Trophoblast cell (in vitro differentiated cells and primary cell): Measurements from ENCODE around the gene TMEM121.
"Not testable (repeated sequence)": the region's sequence is repeated elsewhere in the genome, so short reads cannot be mapped to it uniquely, and the experiment has no call there.

Experiments
- DNase-seq, 2 donors: peaks; one replicate each; pipeline ENCODE4 v3.0.0-alpha.2; 2016
- H2AFZ ChIP-seq: 2 replicates; pipeline ENCODE4 v1.6.1; 2013; ENCODE audit warnings: low read length, moderate library complexity, mild to moderate bottlenecking; ENCODE audit not compliant: insufficient read depth, poor library complexity
- H2AK5ac ChIP-seq: 2 replicates; pipeline ENCODE4 v1.6.1; 2013; ENCODE audit warnings: mild to moderate bottlenecking, low read length
- H2BK120ac ChIP-seq: 2 replicates; pipeline ENCODE4 v1.6.1; 2013; ENCODE audit warnings: low read length, mild to moderate bottlenecking, moderate library complexity; ENCODE audit not compliant: insufficient read depth, poor library complexity
- H2BK12ac ChIP-seq: 2 replicates; pipeline ENCODE4 v1.6.1; 2013; ENCODE audit warnings: mild to moderate bottlenecking, low read length, moderate library complexity
- H2BK5ac ChIP-seq: 2 replicates; pipeline ENCODE4 v1.6.1; 2013; ENCODE audit warnings: low read length, low read depth, moderate library complexity, mild to moderate bottlenecking; ENCODE audit not compliant: poor library complexity
- H3K14ac ChIP-seq: 2 replicates; pipeline ENCODE4 v1.6.1; 2013; ENCODE audit warnings: mild to moderate bottlenecking, low read length
- H3K18ac ChIP-seq: 2 replicates; pipeline ENCODE4 v1.6.1; 2013; ENCODE audit warnings: mild to moderate bottlenecking, low read length
- H3K23ac ChIP-seq: 2 replicates; pipeline ENCODE4 v1.6.1; 2013; ENCODE audit warnings: low read length
- H3K27ac ChIP-seq: 2 replicates; pipeline ENCODE4 v1.5.1; 2013; ENCODE audit warnings: low read depth, mild to moderate bottlenecking, inconsistent platforms, low read length, moderate library complexity
- H3K27me3 ChIP-seq: 2 replicates; pipeline ENCODE4 v1.6.1; 2013; ENCODE audit warnings: inconsistent platforms, mild to moderate bottlenecking, low read length, moderate library complexity; ENCODE audit not compliant: insufficient read depth
- H3K36me3 ChIP-seq, 2 experiments: 1 replicate in 1 of 2; 2 replicates in 1 of 2; pipeline ENCODE4 v1.6.1; 2013; ENCODE audit warnings: low read length in 2 of 2, mild to moderate bottlenecking in 2 of 2, moderate library complexity in 1 of 2; ENCODE audit not compliant: insufficient read depth in 2 of 2, control insufficient read depth in 1 of 2
- H3K4ac ChIP-seq: 2 replicates; pipeline ENCODE4 v1.6.1; 2013; ENCODE audit warnings: low read depth, mild to moderate bottlenecking, low read length, moderate library complexity
- H3K4me1 ChIP-seq, 2 experiments: 1 replicate in 1 of 2; 2 replicates in 1 of 2; pipeline ENCODE4 v1.6.1; 2013; ENCODE audit warnings: low read length in 2 of 2, mild to moderate bottlenecking in 2 of 2, moderate library complexity in 1 of 2; ENCODE audit not compliant: insufficient read depth in 2 of 2, control insufficient read depth in 1 of 2
- H3K4me2 ChIP-seq: 2 replicates; pipeline ENCODE4 v1.6.1; 2013; ENCODE audit warnings: inconsistent platforms, mild to moderate bottlenecking, low read length, moderate library complexity
- H3K4me3 ChIP-seq: 2 replicates; pipeline ENCODE4 v1.5.1; 2013; ENCODE audit warnings: mild to moderate bottlenecking, low read depth, low read length, inconsistent platforms
- H3K79me1 ChIP-seq: one replicate; pipeline ENCODE4 v1.6.1; 2013; ENCODE audit warnings: low read length
- H3K79me2 ChIP-seq: 2 replicates; pipeline ENCODE4 v1.6.1; 2013; ENCODE audit warnings: low read length, mild to moderate bottlenecking; ENCODE audit not compliant: control insufficient read depth, insufficient read depth, poor library complexity
- H3K9ac ChIP-seq: 2 replicates; pipeline ENCODE4 v1.6.1; 2013; ENCODE audit warnings: mild to moderate bottlenecking, low read length
- H3K9me3 ChIP-seq: 2 replicates; pipeline ENCODE4 v1.6.1; 2013; ENCODE audit warnings: low read depth, mild to moderate bottlenecking, control low read depth, inconsistent platforms, low read length; ENCODE audit not compliant: insufficient read depth
- H4K12ac ChIP-seq: 2 replicates; pipeline ENCODE4 v1.6.1; 2013; ENCODE audit warnings: low read depth, mild to moderate bottlenecking, low read length, moderate library complexity
- H4K8ac ChIP-seq: 2 replicates; pipeline ENCODE4 v1.6.1; 2013; ENCODE audit warnings: low read depth, mild to moderate bottlenecking, low read length, moderate library complexity
- H4K91ac ChIP-seq: one replicate; pipeline ENCODE4 v1.6.1; 2013; ENCODE audit warnings: low read depth, mild to moderate bottlenecking, low read length, moderate library complexity
- WGBS: extraction: QIAGEN DNeasy Blood & Tissue Kit; methylation state at CpG from one replicate; pipeline ENCODE4 v1.1.7; 2013; ENCODE audit warnings: missing lambda C conversion rate; ENCODE audit not compliant: insufficient read length, insufficient coverage; ENCODE audit errors: extremely low coverage; 5-methylcytosine and 5-hydroxymethylcytosine counted together

Gene TMEM121

GRCh38 chr14:105577314-105577861, 51.0 kb downstream of the TMEM121 start:
- Histone ChIP-seq H3K79me1 (no peaks in the 10 kb centered on the region), H4K8ac (no peak overlapping the region), H3K27ac (no peak overlapping the region), H2AFZ (no peak overlapping the region), H2BK120ac (no peak overlapping the region), H2AK5ac (no peak overlapping the region), H3K4me1 (no peaks in the 10 kb centered on the region), H4K91ac (no peak overlapping the region), H3K9ac (no peak overlapping the region), H3K4me2 (no peak overlapping the region), H3K4ac (no peak overlapping the region), H3K9me3 (peaks cover 16% of the 10 kb centered on the region), H3K14ac (no peak overlapping the region), H3K36me3 (no peaks in the 10 kb centered on the region), H2BK5ac (no peak overlapping the region), H4K12ac (no peak overlapping the region), H2BK12ac (no peak overlapping the region), H3K27me3 (no peaks in the 10 kb centered on the region), H3K18ac (no peak overlapping the region), H3K4me3 (no peak overlapping the region), H3K23ac (no peak overlapping the region), H3K79me2 (no peaks in the 10 kb centered on the region)
- DNase-seq = no peak
- WGBS = no CpG with 5 or more reads among the region's 14 CpGs

GRCh38 chr14:105578070-105578469, 51.7 kb downstream of the TMEM121 start:
- H3K79me1 ChIP-seq = no peaks in the 10 kb centered on the region
- no peak overlapping the region for H3K14ac ChIP-seq
- DNase-seq = no peak
- no peak overlapping the region for H3K18ac ChIP-seq
- H3K4me3 ChIP-seq = no peak overlapping the region
- no peak overlapping the region for H3K4me2 ChIP-seq
- no peak overlapping the region for H3K4ac ChIP-seq
- no peak overlapping the region for H3K9ac ChIP-seq
- no peaks in the 10 kb centered on the region for H3K36me3 ChIP-seq
- no peak overlapping the region for H3K27ac ChIP-seq
- no peak overlapping the region for H2BK5ac ChIP-seq
- H4K91ac ChIP-seq = no peak overlapping the region
- H2AK5ac ChIP-seq = no peak overlapping the region
- no peaks in the 10 kb centered on the region for H3K27me3 ChIP-seq
- no peaks in the 10 kb centered on the region for H3K4me1 ChIP-seq
- H3K9me3 ChIP-seq = peaks cover 21% of the 10 kb centered on the region
- no peak overlapping the region for H4K12ac ChIP-seq
- H2BK120ac ChIP-seq = no peak overlapping the region
- H2BK12ac ChIP-seq = no peak overlapping the region
- no peak overlapping the region for H2AFZ ChIP-seq
- no peak overlapping the region for H4K8ac ChIP-seq
- no peaks in the 10 kb centered on the region for H3K79me2 ChIP-seq
- no peak overlapping the region for H3K23ac ChIP-seq

- H3K36me3 ChIP-seq = not testable (repeated sequence)
These were observed 52.8 kb downstream of the TMEM121 start for GRCh38 chr14:105579221-105579620.

More at GRCh38 chr14:105579221-105579620, 52.8 kb downstream of the TMEM121 start:
- not testable (repeated sequence) for H3K4me3 ChIP-seq, DNase-seq, H2BK12ac ChIP-seq, H2AFZ ChIP-seq, H4K8ac ChIP-seq, H2AK5ac ChIP-seq, H3K4me1 ChIP-seq, H3K4ac ChIP-seq, H4K12ac ChIP-seq, H3K14ac ChIP-seq, H4K91ac ChIP-seq, H2BK120ac ChIP-seq, H3K27ac ChIP-seq, H3K9ac ChIP-seq, H3K23ac ChIP-seq, H3K18ac ChIP-seq, H2BK5ac ChIP-seq, H3K27me3 ChIP-seq, H3K79me1 ChIP-seq, H3K4me2 ChIP-seq, H3K79me2 ChIP-seq
- WGBS = no CpG with 5 or more reads among the region's 15 CpGs
- peaks cover 20% of the 10 kb centered on the region for H3K9me3 ChIP-seq
